GM23248 (cell line): Measurements from ENCODE around the gene AKAP9. TPM values are rescaled to one million over a fixed set of nuclear protein-coding genes. Genes with fewer than 3 reads are reported as not detected.
A peak's percentile ranks its signal among the peaks of the same experiment; 100 is the strongest.

ENCODE experiments used
- DNase-seq: peaks from one replicate; pipeline ENCODE4 v3.0.0-alpha.2; 2015
- H2AFZ ChIP-seq: fragments of 200-600 bp; sonication (generic); 2 replicates; pipeline ENCODE4 v1.6.1; 2016; ENCODE audit warnings: antibody characterized with exemption
- H3F3A ChIP-seq: fragments of 200-600 bp; sonication (generic); 2 replicates; pipeline ENCODE4 v1.6.1; 2016; ENCODE audit warnings: mild to moderate bottlenecking, antibody characterized with exemption, mixed run types; ENCODE audit not compliant: insufficient read depth
- H3K27ac ChIP-seq: fragments of 200-600 bp; sonication (generic); 2 replicates; pipeline ENCODE4 v1.5.1; 2016; ENCODE audit warnings: mild to moderate bottlenecking
- H3K27me3 ChIP-seq: fragments of 200-600 bp; sonication (generic); replicated peaks from 2 replicates; pipeline ENCODE4 v1.6.1; 2016; ENCODE audit warnings: mild to moderate bottlenecking; ENCODE audit not compliant: insufficient read depth
- H3K36me3 ChIP-seq: fragments of 200-600 bp; sonication (generic); 2 replicates; pipeline ENCODE4 v1.6.1; 2016; ENCODE audit warnings: low read depth, mild to moderate bottlenecking
- H3K4me1 ChIP-seq: fragments of 200-600 bp; sonication (generic); 2 replicates; pipeline ENCODE4 v1.6.1; 2016; ENCODE audit warnings: mild to moderate bottlenecking; ENCODE audit not compliant: insufficient read depth
- H3K4me2 ChIP-seq: fragments of 200-600 bp; sonication (generic); one replicate; pipeline ENCODE4 v1.6.1; 2016; ENCODE audit warnings: mild to moderate bottlenecking; ENCODE audit not compliant: unreplicated experiment
- H3K4me3 ChIP-seq: fragments of 200-600 bp; sonication (generic); 2 replicates; pipeline ENCODE4 v1.5.1; 2016; ENCODE audit warnings: mild to moderate bottlenecking
- H3K79me2 ChIP-seq: fragments of 200-600 bp; sonication (generic); 2 replicates; pipeline ENCODE4 v1.6.1; 2016; ENCODE audit warnings: mild to moderate bottlenecking; ENCODE audit not compliant: insufficient read depth
- H3K9ac ChIP-seq: fragments of 200-600 bp; sonication (generic); 2 replicates; pipeline ENCODE4 v1.6.1; 2016; ENCODE audit warnings: mild to moderate bottlenecking
- H3K9me2 ChIP-seq: fragments of 200-600 bp; sonication (generic); 2 replicates; pipeline ENCODE4 v1.6.1; 2016; ENCODE audit warnings: mixed run types, mild to moderate bottlenecking, moderate library complexity; ENCODE audit not compliant: insufficient read depth
- H3K9me3 ChIP-seq: fragments of 200-600 bp; sonication (generic); one replicate; pipeline ENCODE4 v1.6.1; 2017; ENCODE audit warnings: low read depth
- H4K20me1 ChIP-seq: fragments of 200-600 bp; sonication (generic); 2 replicates; pipeline ENCODE4 v1.6.0; 2016; ENCODE audit not compliant: insufficient read depth
- EZH2 ChIP-seq: fragments of 200-600 bp; sonication (generic); IDR thresholded peaks from 2 replicates; pipeline ENCODE4 v1.6.1; 2018; ENCODE audit warnings: antibody characterized with exemption, mild to moderate bottlenecking; ENCODE audit not compliant: insufficient read depth, poor library complexity, severe bottlenecking
- EZH2phosphoT487 ChIP-seq: fragments of 200-600 bp; sonication (generic); IDR thresholded peaks from 2 replicates; pipeline ENCODE4 v1.6.1; 2018; ENCODE audit warnings: antibody characterized with exemption, moderate library complexity, mild to moderate bottlenecking, low read depth; ENCODE audit not compliant: insufficient read depth
- WGBS, 2 experiments: methylation state at CpG; one replicate each; pipeline ENCODE4 v1.1.6; 2015 to 2017; ENCODE audit warnings: low lambda C conversion rate in 2 of 2, low coverage in 1 of 2; ENCODE audit errors: missing lambda C conversion rate in 2 of 2; 5-methylcytosine and 5-hydroxymethylcytosine counted together
- in situ Hi-C: fragments of 300-500 bp; cut with MboI; formaldehyde crosslinking; loops from 2 replicates; pipeline ENCODE4 v1.15.0; 2020
- polyA plus RNA-seq: library from polyadenylated mRNA; unstranded; fragments of >200 nt; fragmentation: Nextera tagmentation; extraction: Ambion mirVana; gene quantifications from 2 replicates; pipeline ENCODE4 v1.2.1, GENCODE V29; 2016
- total RNA-seq: library from RNA; depleted of rRNA; stranded (reverse); fragments of >200 nt; shearing (Covaris generic); gene quantifications from 2 replicates; pipeline ENCODE4 v1.2.3, GENCODE V29; 2014

The AKAP9 gene
- total and polyA plus RNA-seq, 2 experiments from 2014 or later, result 24.1 to 38.8 TPM

GRCh38 chr7:91918356-91918755 lies 22.3 kb upstream of the AKAP9 start:
- H4K20me1 ChIP-seq, result no peaks in the 10 kb centered on the region
- H3K27ac ChIP-seq, result no peak overlapping the region
- no peaks in the 10 kb centered on the region for H3K36me3 ChIP-seq
- H3K4me1 ChIP-seq, result peaks cover 26% of the 10 kb centered on the region
- H3K9ac ChIP-seq, result no peak overlapping the region
- H3K9me2 ChIP-seq, result no peaks in the 10 kb centered on the region
- H3F3A ChIP-seq, result peaks cover 21% of the 10 kb centered on the region; the same call in 1 of the 2 replicates
- DNase-seq, result no peak
- H3K79me2 ChIP-seq, result no peaks in the 10 kb centered on the region
- H3K4me3 ChIP-seq, result no peak overlapping the region
- 25 to 40% methylated on average over 1 of the region's 1 CpG for WGBS, 2 experiments
- H3K27me3 ChIP-seq, result no peaks in the 10 kb centered on the region
- TF ChIP-seq EZH2 (no peak), EZH2phosphoT487 (no peak)
- in situ Hi-C loops, result no loop called here
- no peak overlapping the region for H3K4me2 ChIP-seq
- H3K9me3 ChIP-seq, result no peaks in the 10 kb centered on the region
- no peak overlapping the region for H2AFZ ChIP-seq

- no peaks in the 10 kb centered on the region for H3K79me2 ChIP-seq
- H3K27me3 ChIP-seq, result no peaks in the 10 kb centered on the region
- no peaks in the 10 kb centered on the region for H3K9me2 ChIP-seq
- H3K36me3 ChIP-seq, result no peaks in the 10 kb centered on the region
- no peaks in the 10 kb centered on the region for H3K9me3 ChIP-seq
- WGBS, 2 experiments, result 49 to 51% methylated on average over 4 of the region's 4 CpGs
- no peaks in the 10 kb centered on the region for H3F3A ChIP-seq
- no peak overlapping the region for H3K9ac ChIP-seq
- TF ChIP-seq EZH2 (no peak), EZH2phosphoT487 (no peak)
- in situ Hi-C loops, result no loop called here
- no peak overlapping the region for H3K27ac ChIP-seq
- no peak overlapping the region for H3K4me2 ChIP-seq
- no peak for DNase-seq
- H3K4me3 ChIP-seq, result no peak overlapping the region
- no peaks in the 10 kb centered on the region for H4K20me1 ChIP-seq
- H2AFZ ChIP-seq, result no peak overlapping the region
- H3K4me1 ChIP-seq, result no peaks in the 10 kb centered on the region
Measured at GRCh38 chr7:91922857-91923256, 17.8 kb upstream of the AKAP9 start.

- Histone ChIP-seq H3K27ac (no peak overlapping the region), H3K9me2 (no peaks in the 10 kb centered on the region), H3K9me3 (no peaks in the 10 kb centered on the region), H3K79me2 (no peaks in the 10 kb centered on the region), H4K20me1 (no peaks in the 10 kb centered on the region), H3K4me3 (no peak overlapping the region), H3K27me3 (no peaks in the 10 kb centered on the region), H2AFZ (no peak overlapping the region), H3K4me2 (no peak overlapping the region), H3K9ac (no peak overlapping the region), H3K4me1 (no peaks in the 10 kb centered on the region), H3K36me3 (no peaks in the 10 kb centered on the region), H3F3A (no peaks in the 10 kb centered on the region)
- 45 to 48% methylated on average over 6 of the region's 6 CpGs for WGBS, 2 experiments
- TF ChIP-seq EZH2, result no peak
- no peak for TF ChIP-seq EZH2phosphoT487
- no peak for DNase-seq
- in situ Hi-C loops, result no loop called here
Measured at GRCh38 chr7:91927912-91928311, 12.8 kb upstream of the AKAP9 start.

GRCh38 chr7:91929463-91929862 lies 11.2 kb upstream of the AKAP9 start:
- Histone ChIP-seq H3K9me2 (no peaks in the 10 kb centered on the region), H3K27me3 (no peaks in the 10 kb centered on the region), H3K4me3 (no peak overlapping the region), H3F3A (no peaks in the 10 kb centered on the region), H4K20me1 (no peaks in the 10 kb centered on the region), H3K4me1 (no peaks in the 10 kb centered on the region), H3K9me3 (no peaks in the 10 kb centered on the region), H2AFZ (no peak overlapping the region), H3K79me2 (no peaks in the 10 kb centered on the region), H3K27ac (no peak overlapping the region), H3K9ac (no peak overlapping the region), H3K4me2 (no peak overlapping the region), H3K36me3 (no peaks in the 10 kb centered on the region)
- no peak for TF ChIP-seq EZH2phosphoT487
- no peak for TF ChIP-seq EZH2
- 86% methylated on average over 3 of the region's 3 CpGs for WGBS, 2 experiments
- in situ Hi-C loops, result no loop called here
- no peak for DNase-seq

- Histone ChIP-seq H4K20me1 (0 out of 2 replicates have a peak, but pooled peaks cover 5% of the 10 kb centered on the region), H3K27ac (peak overlapping the region; percentile 90), H3K9ac (peak overlapping the region; percentile 95), H3K4me3 (peak overlapping the region; percentile 91), H3F3A (peaks cover 4% of the 10 kb centered on the region; the same call in 1 of the 2 replicates), H3K36me3 (no peaks in the 10 kb centered on the region), H3K4me1 (0 out of 2 replicates have a peak, but pooled peaks cover 16% of the 10 kb centered on the region), H3K79me2 (peaks cover 51% of the 10 kb centered on the region), H3K4me2 (peak overlapping the region; percentile 93), H3K9me2 (no peaks in the 10 kb centered on the region), H2AFZ (peak overlapping the region; percentile 86), H3K27me3 (no peaks in the 10 kb centered on the region), H3K9me3 (no peaks in the 10 kb centered on the region)
- in situ Hi-C loops, result no loop called here
- TF ChIP-seq EZH2, result no peak
- TF ChIP-seq EZH2phosphoT487, result no peak
- 1 to 3% methylated on average over 12 of the region's 12 CpGs for WGBS, 2 experiments
- peak; percentile 55 for DNase-seq
Measured at GRCh38 chr7:91940171-91940570, 491 bp upstream of the AKAP9 start.
